Activated B cell treated with CpG ODN at 0.5 μM for 24 hours (primary cell): ENCODE results near the gene MRPL50. TPM values are rescaled to one million over a fixed set of nuclear protein-coding genes. Genes with fewer than 3 reads are reported as not detected.

Experiments used
- ATAC-seq: fragments of 200-7000 bp; cut with Tn5 transposase; one replicate; pipeline ENCODE4 v1.10.0; 2021; ENCODE audit warnings: low read depth, mild to moderate bottlenecking, moderate library complexity
- CTCF ChIA-PET: fragments of 350-600 bp; sonication (Branson Sonifier 250); formaldehyde crosslinking; loops from one replicate; lab custom pipeline; 2021; ENCODE audit warnings: antibody characterized with exemption; lab: Charles Lee
- POLR2A ChIA-PET: fragments of 350-600 bp; sonication (Branson Sonifier 250); formaldehyde crosslinking; loops from one replicate; lab custom pipeline; 2021; ENCODE audit warnings: antibody characterized with exemption; lab: Charles Lee
- DNase-seq: peaks from one replicate; pipeline ENCODE4 v3.0.0; 2022
- H3K27ac Mint-ChIP-seq: one replicate; pipeline ENCODE4 v1.8.0; 2020; ENCODE audit warnings: mixed read lengths
- H3K27me3 Mint-ChIP-seq: one replicate; pipeline ENCODE4 v1.8.0; 2021; ENCODE audit warnings: mixed read lengths
- H3K36me3 Mint-ChIP-seq: one replicate; pipeline ENCODE4 v1.8.0; 2021; ENCODE audit warnings: low read depth, mixed read lengths
- H3K4me1 Mint-ChIP-seq: one replicate; pipeline ENCODE4 v1.8.0; 2021; ENCODE audit warnings: mixed read lengths
- H3K4me3 Mint-ChIP-seq: one replicate; pipeline ENCODE4 v1.8.0; 2020; ENCODE audit warnings: mild to moderate bottlenecking, mixed read lengths
- H3K9me3 Mint-ChIP-seq: one replicate; pipeline ENCODE4 v1.8.0; 2020; ENCODE audit warnings: mixed read lengths
- CTCF ChIP-seq: fragments of 200-600 bp; IDR thresholded peaks from one replicate; pipeline ENCODE4 v1.8.0; 2022; ENCODE audit warnings: antibody characterized with exemption, mild to moderate bottlenecking
- intact Hi-C: fragments of 100-400 bp; cut with micrococcal nuclease; formaldehyde crosslinking; loops from one replicate; pipeline ENCODE4 v1.15.1; 2024
- total RNA-seq: library from RNA; stranded (reverse); gene quantifications from 2 replicates; pipeline ENCODE4 v1.2.3, GENCODE V29; 2022

The MRPL50 gene
- total RNA-seq, 1 donor from 2014 or later = 14.0 TPM

- H3K36me3 Mint-ChIP-seq = no peaks in the 10 kb centered on the region
- no peak overlapping the region for H3K27ac Mint-ChIP-seq
- no peaks in the 10 kb centered on the region for H3K9me3 Mint-ChIP-seq
- no peak for TF ChIP-seq CTCF
- H3K4me3 Mint-ChIP-seq = no peak overlapping the region
- DNase-seq = no peak
- intact Hi-C loops = no loop called here
- POLR2A ChIA-PET = no interaction called here
- H3K27me3 Mint-ChIP-seq = peaks cover 13% of the 10 kb centered on the region
- H3K4me1 Mint-ChIP-seq = no peaks in the 10 kb centered on the region
- CTCF ChIA-PET = no interaction called here
- ATAC-seq = no peak
These were observed 56.5 kb downstream of the MRPL50 start for GRCh38 chr9:101341958-101342357.

Other genes with a start within 250 kb of the MRPL50 start
- not detected in 2 replicates for gene BAAT, start 13.6 kb downstream of the MRPL50 start, total RNA-seq
- gene ZNF189, start 233 bp upstream of the MRPL50 start, total RNA-seq = 16.1 and 21.1 TPM in 2 replicates
- gene ALDOB, start 37.2 kb upstream of the MRPL50 start, total RNA-seq = not detected in 2 replicates
- gene RNF20, start 135.2 kb upstream of the MRPL50 start, total RNA-seq = 46.6 and 51.6 TPM in 2 replicates
- not detected in 2 replicates for gene PPP3R2, start 196.4 kb upstream of the MRPL50 start, total RNA-seq